ENCODE data around the gene RBM15B.

GRCh38 chr3:51373658-51374421 is 17.2 kb upstream of the RBM15B start:
- TF ChIP-seq GLIS3 (CRISPR knock-in tag; IDR thresholded peaks at IDR 0.05) (no peak), ZFP30 (CRISPR knock-in tag; IDR thresholded peaks at IDR 0.05) (no peak), ARNTL (CRISPR knock-in tag; IDR thresholded peaks at IDR 0.05; ENCODE audit: borderline replicate concordance, low read depth) (no peak), RARB (CRISPR knock-in tag; IDR thresholded peaks at IDR 0.05) (no peak), ISL1 (CRISPR knock-in tag; IDR thresholded peaks at IDR 0.05) (no peak), CREB5 (CRISPR knock-in tag; IDR thresholded peaks at IDR 0.05; ENCODE audit: low read depth) (no peak), PATZ1 (CRISPR knock-in tag; IDR thresholded peaks at IDR 0.05; ENCODE audit: borderline replicate concordance) (no peak), PPARA (CRISPR knock-in tag; IDR thresholded peaks at IDR 0.05; ENCODE audit: borderline replicate concordance) (no peak), ZNF70 (CRISPR knock-in tag; IDR thresholded peaks at IDR 0.05) (no peak), BACH2 (CRISPR knock-in tag; IDR thresholded peaks at IDR 0.05; ENCODE audit: borderline replicate concordance) (no peak), ESRRG (CRISPR knock-in tag; IDR thresholded peaks at IDR 0.05) (no peak)
